ENCODE results near the gene TTLL5. TPM values are rescaled to one million over a fixed set of nuclear protein-coding genes. Genes with fewer than 3 reads are reported as not detected.

Gene TTLL5
- total RNA-seq, 4 donors from 2014 or later = 15.7 to 46.2 (median 24.1) TPM

DNA sequence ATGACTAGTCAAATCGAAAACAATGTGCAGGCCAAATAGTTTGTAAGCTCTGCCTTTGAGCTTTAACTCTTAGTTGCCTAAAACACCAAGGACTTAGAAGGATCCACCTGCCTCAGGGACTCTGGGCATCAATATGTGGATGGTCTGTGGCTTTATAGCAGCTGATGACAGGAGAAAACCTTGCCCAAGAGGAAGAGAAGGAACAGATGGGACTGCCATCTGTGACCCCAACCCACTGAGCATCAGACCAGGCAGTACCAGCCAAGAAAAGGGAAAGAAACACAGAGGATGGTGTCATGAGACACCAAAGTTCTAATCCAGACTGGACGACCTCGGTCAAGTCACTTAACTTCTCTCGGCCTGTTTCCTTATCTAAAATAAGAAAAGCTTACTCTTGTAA, 308.1 kb downstream of the TTLL5 start:
- TF ChIP-seq, protein P1, sequence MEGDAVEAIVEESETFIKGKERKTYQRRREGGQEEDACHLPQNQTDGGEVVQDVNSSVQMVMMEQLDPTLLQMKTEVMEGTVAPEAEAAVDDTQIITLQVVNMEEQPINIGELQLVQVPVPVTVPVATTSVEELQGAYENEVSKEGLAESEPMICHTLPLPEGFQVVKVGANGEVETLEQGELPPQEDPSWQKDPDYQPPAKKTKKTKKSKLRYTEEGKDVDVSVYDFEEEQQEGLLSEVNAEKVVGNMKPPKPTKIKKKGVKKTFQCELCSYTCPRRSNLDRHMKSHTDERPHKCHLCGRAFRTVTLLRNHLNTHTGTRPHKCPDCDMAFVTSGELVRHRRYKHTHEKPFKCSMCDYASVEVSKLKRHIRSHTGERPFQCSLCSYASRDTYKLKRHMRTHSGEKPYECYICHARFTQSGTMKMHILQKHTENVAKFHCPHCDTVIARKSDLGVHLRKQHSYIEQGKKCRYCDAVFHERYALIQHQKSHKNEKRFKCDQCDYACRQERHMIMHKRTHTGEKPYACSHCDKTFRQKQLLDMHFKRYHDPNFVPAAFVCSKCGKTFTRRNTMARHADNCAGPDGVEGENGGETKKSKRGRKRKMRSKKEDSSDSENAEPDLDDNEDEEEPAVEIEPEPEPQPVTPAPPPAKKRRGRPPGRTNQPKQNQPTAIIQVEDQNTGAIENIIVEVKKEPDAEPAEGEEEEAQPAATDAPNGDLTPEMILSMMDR (IDR thresholded peaks at IDR 0.05; ENCODE audit: low read depth) = no peak

DNA sequence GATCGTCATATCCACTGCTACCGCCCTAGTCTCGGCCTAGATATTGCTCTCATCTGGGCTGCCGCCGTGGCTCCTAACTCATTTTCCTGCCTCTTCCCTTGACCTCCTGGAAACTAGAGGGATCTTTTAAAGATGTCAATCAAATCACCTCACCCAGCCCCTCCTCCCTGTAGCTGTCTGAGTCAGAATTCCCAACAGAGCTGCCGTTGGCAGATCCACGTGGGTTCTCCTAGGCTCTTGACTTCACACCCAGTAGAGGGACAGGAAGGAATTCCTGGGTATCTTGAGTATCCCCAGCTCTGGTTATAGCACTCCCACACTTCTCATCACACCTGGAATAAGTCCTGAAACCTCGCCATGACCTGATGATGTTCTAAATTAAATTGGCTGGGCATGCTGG, 308.8 kb downstream of the TTLL5 start:
- TF ChIP-seq, protein P1 (IDR thresholded peaks at IDR 0.05; ENCODE audit: low read depth) = no peak

DNA sequence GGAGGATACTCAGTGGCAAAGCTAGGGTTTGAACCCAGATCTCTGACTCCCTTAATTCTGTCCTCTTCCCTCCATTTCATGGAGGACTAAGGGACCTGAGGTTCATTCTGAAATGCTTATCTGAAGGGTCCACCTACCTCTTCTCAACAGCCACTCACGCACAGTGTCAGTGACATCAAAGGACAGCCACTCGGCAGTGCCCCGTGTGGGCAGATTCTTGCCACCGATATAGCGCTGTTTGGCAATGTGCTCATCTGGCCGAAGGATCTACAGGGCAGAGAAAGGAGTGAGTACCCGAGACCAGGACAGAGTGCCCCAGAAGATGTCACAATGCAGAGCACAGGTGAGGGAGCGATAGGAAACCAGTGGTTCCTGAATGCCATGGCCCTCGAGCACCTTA, 309.9 kb downstream of the TTLL5 start:
- TF ChIP-seq, protein P1 (IDR thresholded peaks at IDR 0.05; ENCODE audit: low read depth) = no peak

DNA sequence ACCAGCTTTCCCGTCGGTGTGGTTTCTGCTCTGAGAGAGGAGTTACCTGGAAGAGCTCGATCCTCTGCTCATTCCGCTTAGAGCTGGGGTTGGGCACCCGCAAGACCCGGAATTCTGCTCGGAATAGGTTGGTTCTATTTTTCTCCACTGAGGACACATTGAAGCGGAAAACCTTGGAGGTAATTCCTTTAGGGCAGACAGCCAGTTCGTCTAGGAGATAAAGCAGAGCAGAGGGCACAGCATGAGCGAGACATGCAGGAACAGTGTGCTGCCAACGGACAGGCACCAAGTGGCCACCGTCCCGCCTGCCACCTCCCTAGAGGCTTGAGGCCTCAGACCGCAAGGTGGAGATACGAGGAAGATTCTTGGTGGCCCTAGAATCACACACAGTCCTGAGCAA, 310.5 kb downstream of the TTLL5 start:
- TF ChIP-seq, protein P1 (IDR thresholded peaks at IDR 0.05; ENCODE audit: low read depth) = no peak

DNA sequence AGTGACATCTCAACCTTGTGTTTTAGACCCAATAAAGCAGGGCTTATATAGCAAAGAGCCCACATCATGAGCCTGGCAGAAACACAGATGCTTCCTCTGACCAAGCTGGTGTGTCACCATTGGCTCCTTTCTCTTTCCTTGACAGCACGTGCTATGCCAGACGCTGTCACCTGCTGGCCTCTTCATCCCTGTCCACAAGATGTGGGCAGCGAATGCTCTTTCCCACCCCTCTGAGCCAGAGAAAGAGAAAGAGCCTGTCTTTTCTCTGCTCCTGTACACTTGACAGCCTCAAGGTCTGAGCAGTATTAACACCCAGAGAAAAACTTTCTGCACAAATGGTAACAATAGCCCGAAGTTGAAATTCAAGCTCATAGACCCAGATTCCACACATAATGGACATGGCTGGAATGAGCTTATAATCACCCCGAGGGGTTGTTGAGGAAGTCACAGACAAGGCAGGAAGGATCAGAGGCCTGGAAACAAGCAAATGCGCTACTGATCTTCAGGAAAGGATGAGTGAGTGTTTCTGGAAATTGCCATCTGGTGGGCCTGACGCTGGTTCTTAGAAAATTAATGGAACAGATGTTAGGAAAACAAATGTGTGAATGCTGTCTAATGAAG, 311.9 kb downstream of the TTLL5 start:
- TF ChIP-seq, protein P1 (IDR thresholded peaks at IDR 0.05; ENCODE audit: low read depth) = no peak

DNA sequence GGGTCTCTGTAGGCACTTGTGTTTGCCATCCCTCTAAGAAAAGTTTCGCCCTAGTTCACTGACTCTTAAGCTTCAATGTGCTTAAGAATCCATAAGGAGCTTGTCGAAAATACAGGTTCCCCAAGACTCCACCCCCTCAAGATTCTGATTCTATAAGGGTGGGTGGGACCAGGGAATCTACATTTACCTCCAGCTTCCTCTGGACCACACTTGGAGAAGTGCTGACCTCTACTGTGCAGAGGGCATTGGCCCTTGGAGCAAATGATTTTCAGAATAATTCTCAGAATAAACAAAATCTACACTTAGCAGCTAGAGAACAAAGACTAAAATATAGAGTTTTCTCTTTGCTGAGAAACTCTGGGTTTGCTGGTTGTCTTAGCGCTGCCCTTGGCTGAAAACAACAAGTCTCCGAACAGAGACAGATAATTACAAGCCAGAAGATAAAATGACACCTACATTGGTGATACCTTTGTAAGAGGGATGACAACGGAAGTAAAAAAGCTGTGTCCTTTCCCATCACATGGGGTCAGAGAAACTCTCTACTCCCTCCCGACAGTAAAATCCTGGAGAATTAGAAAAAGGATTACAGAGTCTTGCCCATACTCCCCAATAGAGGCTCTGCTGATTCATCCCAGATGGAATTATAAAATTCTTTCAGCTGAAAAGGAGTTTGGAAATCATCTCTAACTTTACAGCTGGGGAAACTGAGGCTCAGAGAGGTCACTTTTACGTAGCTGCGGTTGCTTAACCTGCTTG, 316.0 kb downstream of the TTLL5 start:
- TF ChIP-seq, protein P1 (IDR thresholded peaks at IDR 0.05; ENCODE audit: low read depth) = no peak

DNA sequence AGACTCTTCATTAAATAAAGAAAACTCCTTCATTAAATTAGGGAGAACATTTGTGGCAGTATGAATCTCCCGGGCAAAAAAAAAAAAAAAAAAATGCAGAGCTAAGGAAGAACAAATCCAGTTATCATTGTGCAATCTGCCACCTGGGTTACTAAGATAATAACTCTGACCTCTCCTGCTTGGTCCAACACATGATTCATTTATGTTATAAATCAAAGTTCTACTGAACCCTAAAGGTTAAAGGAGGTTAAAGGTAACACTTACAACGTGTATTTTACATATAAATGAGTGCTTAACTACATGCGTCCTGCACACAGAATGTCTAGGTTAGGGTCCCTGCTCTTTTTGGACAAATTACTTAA, 316.5 kb downstream of the TTLL5 start:
- TF ChIP-seq, protein P1 (IDR thresholded peaks at IDR 0.05; ENCODE audit: low read depth) = no peak

All from subcutaneous adipose tissue (tissue), 4 donors.